GM23338 (cell line): ENCODE data around the gene OXCT1. TPM values are rescaled to one million over a fixed set of nuclear protein-coding genes. Genes with fewer than 3 reads are reported as not detected.

Experiments used
- ATAC-seq: fragments of 200-7000 bp; cut with Tn5 transposase; 3 replicates; pipeline ENCODE4 v1.9.1; 2020
- DNase-seq: peaks from one replicate; pipeline ENCODE4 v3.0.0-alpha.2; 2015; ENCODE audit warnings: low spot score
- H2AFZ ChIP-seq: fragments of 200-600 bp; sonication (generic); 2 replicates; pipeline ENCODE4 v1.8.0; 2016; ENCODE audit warnings: antibody characterized with exemption, mild to moderate bottlenecking, moderate library complexity
- H3F3A ChIP-seq: fragments of 200-600 bp; sonication (generic); replicated peaks from 2 replicates; pipeline ENCODE4 v1.8.0; 2017; ENCODE audit warnings: antibody characterized with exemption, mixed run types, low read depth
- H3K27ac ChIP-seq: fragments of 200-600 bp; sonication (generic); 2 replicates; pipeline ENCODE4 v1.6.1; 2016; ENCODE audit warnings: low read depth
- H3K27me3 ChIP-seq: fragments of 200-600 bp; sonication (generic); 2 replicates; pipeline ENCODE4 v1.8.0; 2016; ENCODE audit warnings: mild to moderate bottlenecking, mixed run types, moderate library complexity; ENCODE audit not compliant: insufficient read depth
- H3K36me3 ChIP-seq: fragments of 200-600 bp; sonication (generic); 2 replicates; pipeline ENCODE4 v1.8.0; 2016; ENCODE audit warnings: mild to moderate bottlenecking; ENCODE audit not compliant: insufficient read depth
- H3K4me1 ChIP-seq: fragments of 200-600 bp; sonication (generic); 2 replicates; pipeline ENCODE4 v1.8.0; 2016; ENCODE audit warnings: mild to moderate bottlenecking, moderate library complexity; ENCODE audit not compliant: insufficient read depth
- H3K4me2 ChIP-seq: fragments of 200-600 bp; sonication (generic); 2 replicates; pipeline ENCODE4 v1.7.1; 2017; ENCODE audit warnings: mixed run types
- H3K4me3 ChIP-seq: fragments of 200-600 bp; sonication (generic); 2 replicates; pipeline ENCODE4 v1.6.1; 2016; ENCODE audit warnings: mixed run types
- H3K79me2 ChIP-seq: fragments of 200-600 bp; sonication (generic); replicated peaks from 2 replicates; pipeline ENCODE4 v1.8.0; 2017; ENCODE audit warnings: mild to moderate bottlenecking; ENCODE audit not compliant: insufficient read depth
- H3K9me2 ChIP-seq: fragments of 200-600 bp; sonication (generic); 2 replicates; pipeline ENCODE4 v1.8.0; 2017; ENCODE audit not compliant: insufficient read depth
- H4K20me1 ChIP-seq: fragments of 200-600 bp; sonication (generic); replicated peaks from 2 replicates; pipeline ENCODE4 v1.8.0; 2017; ENCODE audit warnings: mild to moderate bottlenecking; ENCODE audit not compliant: insufficient read depth
- H3K27ac Mint-ChIP-seq: 2 replicates; pipeline ENCODE4 v1.8.0; 2020; ENCODE audit warnings: inconsistent platforms, mild to moderate bottlenecking, moderate library complexity, mixed read lengths
- H3K27me3 Mint-ChIP-seq: 3 replicates; pipeline ENCODE4 v1.8.0; 2022; ENCODE audit warnings: low read depth, mild to moderate bottlenecking, moderate library complexity, mixed read lengths, inconsistent platforms; ENCODE audit not compliant: insufficient read depth, poor library complexity
- H3K36me3 Mint-ChIP-seq: 3 replicates; pipeline ENCODE4 v1.8.0; 2021; ENCODE audit warnings: low read depth, mild to moderate bottlenecking, inconsistent platforms, moderate library complexity, mixed read lengths
- H3K4me1 Mint-ChIP-seq: 3 replicates; pipeline ENCODE4 v1.8.0; 2020; ENCODE audit warnings: mild to moderate bottlenecking, inconsistent platforms, mixed read lengths
- H3K4me3 Mint-ChIP-seq: 3 replicates; pipeline ENCODE4 v1.8.0; 2021; ENCODE audit warnings: moderate library complexity, mild to moderate bottlenecking, inconsistent platforms, mixed read lengths
- H3K9me3 Mint-ChIP-seq: 3 replicates; pipeline ENCODE4 v1.8.0; 2020; ENCODE audit warnings: moderate library complexity, mild to moderate bottlenecking, inconsistent platforms, mixed read lengths
- EZH2phosphoT487 ChIP-seq: fragments of 200-600 bp; sonication (generic); IDR thresholded peaks from one replicate; pipeline ENCODE4 v1.8.1; 2018; ENCODE audit warnings: antibody characterized with exemption; ENCODE audit not compliant: unreplicated experiment
- JUNB ChIP-seq: IDR thresholded peaks from one replicate; pipeline ENCODE4 v1.6.1; 2016; ENCODE audit warnings: antibody characterized with exemption; ENCODE audit not compliant: unreplicated experiment
- REST ChIP-seq: IDR thresholded peaks from one replicate; pipeline ENCODE4 v1.6.1; 2018; ENCODE audit warnings: antibody characterized with exemption; ENCODE audit not compliant: unreplicated experiment
- STAT1 ChIP-seq: IDR thresholded peaks from one replicate; pipeline ENCODE4 v1.6.1; 2016; ENCODE audit warnings: antibody characterized with exemption; ENCODE audit not compliant: unreplicated experiment
- ZNF331 ChIP-seq: fragments of 250-450 bp; sonication (Bioruptor Pico); IDR thresholded peaks from 2 replicates; pipeline ENCODE4 v1.5.0; 2020; ENCODE audit warnings: low read depth, mild to moderate bottlenecking, moderate library complexity
- polyA plus RNA-seq: library from polyadenylated mRNA; unstranded; fragments of >200 nt; fragmentation: Nextera tagmentation; extraction: Ambion mirVana; gene quantifications from 2 replicates; pipeline ENCODE4 v1.2.1, GENCODE V29; 2016
- total RNA-seq: library from RNA; depleted of rRNA; stranded (reverse); fragments of >200 nt; shearing (Covaris generic); gene quantifications from 2 replicates; pipeline ENCODE4 v1.2.3, GENCODE V29; 2014; rRNA removed
- TF ChIP-seq, protein P1 (sequence below), 2 experiments: fragments of 200-600 bp in 1 of 2; sonication (generic) in 1 of 2; conservative IDR thresholded peaks; 2 replicates each; pipeline versions ENCODE4 v1.5.1 to v1.6.1; 2016 to 2017; ENCODE audit warnings: antibody characterized with exemption in 2 of 2, low read depth in 2 of 2, mild to moderate bottlenecking in 2 of 2, moderate library complexity in 1 of 2

The OXCT1 gene
- total and polyA plus RNA-seq, 2 experiments from 2014 or later: 11.6 to 37.0 TPM

DNA sequence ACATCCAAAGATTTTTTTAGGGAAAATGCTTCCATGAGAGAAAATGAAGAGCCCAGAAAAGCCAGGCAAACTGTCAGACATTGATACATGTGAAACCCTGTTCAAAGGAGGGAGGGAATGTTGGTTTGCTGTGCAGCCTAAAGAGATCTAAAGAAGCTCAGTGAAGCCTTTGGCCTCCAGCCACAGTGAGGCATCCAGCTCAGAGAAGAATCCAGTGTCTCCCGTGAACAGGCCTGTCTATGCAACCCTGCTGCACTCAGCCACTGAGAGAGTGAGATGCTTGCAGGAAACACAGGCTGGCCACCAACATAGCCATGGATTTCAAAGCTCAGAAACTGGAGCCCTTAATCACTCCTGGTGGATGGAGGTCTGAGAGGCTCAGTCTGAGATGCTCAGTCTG lies 188.4 kb downstream of the OXCT1 start:
- no peak overlapping the region for H2AFZ ChIP-seq
- H3K27me3 ChIP-seq: no peaks in the 10 kb centered on the region
- H3K27ac ChIP-seq: no peak overlapping the region
- TF ChIP-seq REST (no peak), STAT1 (no peak), ZNF331 (CRISPR knock-in tag) (no peak), JUNB (no peak), EZH2phosphoT487 (no peak)
- TF ChIP-seq, protein P1, sequence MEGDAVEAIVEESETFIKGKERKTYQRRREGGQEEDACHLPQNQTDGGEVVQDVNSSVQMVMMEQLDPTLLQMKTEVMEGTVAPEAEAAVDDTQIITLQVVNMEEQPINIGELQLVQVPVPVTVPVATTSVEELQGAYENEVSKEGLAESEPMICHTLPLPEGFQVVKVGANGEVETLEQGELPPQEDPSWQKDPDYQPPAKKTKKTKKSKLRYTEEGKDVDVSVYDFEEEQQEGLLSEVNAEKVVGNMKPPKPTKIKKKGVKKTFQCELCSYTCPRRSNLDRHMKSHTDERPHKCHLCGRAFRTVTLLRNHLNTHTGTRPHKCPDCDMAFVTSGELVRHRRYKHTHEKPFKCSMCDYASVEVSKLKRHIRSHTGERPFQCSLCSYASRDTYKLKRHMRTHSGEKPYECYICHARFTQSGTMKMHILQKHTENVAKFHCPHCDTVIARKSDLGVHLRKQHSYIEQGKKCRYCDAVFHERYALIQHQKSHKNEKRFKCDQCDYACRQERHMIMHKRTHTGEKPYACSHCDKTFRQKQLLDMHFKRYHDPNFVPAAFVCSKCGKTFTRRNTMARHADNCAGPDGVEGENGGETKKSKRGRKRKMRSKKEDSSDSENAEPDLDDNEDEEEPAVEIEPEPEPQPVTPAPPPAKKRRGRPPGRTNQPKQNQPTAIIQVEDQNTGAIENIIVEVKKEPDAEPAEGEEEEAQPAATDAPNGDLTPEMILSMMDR (conservative IDR thresholded peaks at IDR 0.05; ENCODE audit: low read depth in 2 of 2): no peak
- peaks cover 6% of the 10 kb centered on the region for H3K4me1 ChIP-seq
- H3F3A ChIP-seq: no peaks in the 10 kb centered on the region
- no peaks in the 10 kb centered on the region; the same call in 1 of the 2 replicates for H3K9me2 ChIP-seq
- no peaks in the 10 kb centered on the region for H3K36me3 ChIP-seq
- ATAC-seq (no peak), DNase-seq (no peak)
- peaks cover 10% of the 10 kb centered on the region; the same call in 2 of the 3 replicates for H3K9me3 Mint-ChIP-seq
- H3K27ac Mint-ChIP-seq: no peak overlapping the region
- no peaks in the 10 kb centered on the region for H4K20me1 ChIP-seq
- H3K4me1 Mint-ChIP-seq: peaks cover 3% of the 10 kb centered on the region; the same call in 1 of the 3 replicates
- H3K4me3 ChIP-seq: no peak overlapping the region
- H3K4me2 ChIP-seq: no peak overlapping the region
- H3K27me3 Mint-ChIP-seq: no peaks in the 10 kb centered on the region
- no peaks in the 10 kb centered on the region for H3K36me3 Mint-ChIP-seq
- no peaks in the 10 kb centered on the region for H3K79me2 ChIP-seq
- H3K4me3 Mint-ChIP-seq: no peak overlapping the region

Other genes with a start within 250 kb of the OXCT1 start
- 25.3 and 30.3 TPM in 2 replicates for gene RIMOC1, start 33.9 kb upstream of the OXCT1 start, total RNA-seq
- 22.7 and 26.4 TPM in 2 replicates for gene RIMOC1, start 33.9 kb upstream of the OXCT1 start, polyA plus RNA-seq
- 0.54 and 0.63 TPM in 2 replicates for gene FBXO4, start 54.9 kb upstream of the OXCT1 start, total RNA-seq
- 0.52 and 0.74 TPM in 2 replicates for gene FBXO4, start 54.9 kb upstream of the OXCT1 start, polyA plus RNA-seq